Measurements from ENCODE around the gene SLC4A1AP. TPM values are rescaled to one million over a fixed set of nuclear protein-coding genes. Genes with fewer than 3 reads are reported as not detected.

The SLC4A1AP gene
- total and polyA plus RNA-seq, 2 of the 13 experiments (the other 11 are each of a cell fraction or from before 2014, with no cell fraction given) = 15.3 to 44.6 TPM

- TF ChIP-seq SOX13 (IDR thresholded peaks at IDR 0.05) (no peak), SOX13 (CRISPR knock-in tag; conservative IDR thresholded peaks at IDR 0.05 in 1 of 2, IDR thresholded peaks at IDR 0.05 in 1 of 2) (0 out of 4 replicates have a peak, but pooled peaks of 1 of the 2 experiments have one; percentile 27), ZNF232 (CRISPR knock-in tag; IDR thresholded peaks at IDR 0.05; ENCODE audit: borderline replicate concordance) (no peak; the same call in 1 of the 2 replicates), ZBED4 (CRISPR knock-in tag; IDR thresholded peaks at IDR 0.05; ENCODE audit: borderline replicate concordance) (0 out of 2 replicates have a peak, but pooled peaks have one; percentile 67), KDM3A (CRISPR knock-in tag; IDR thresholded peaks at IDR 0.05; ENCODE audit: low read depth) (no peak), STAG1 (CRISPR knock-in tag; IDR thresholded peaks at IDR 0.05) (peak; percentile 93), FOXK2 (IDR thresholded peaks at IDR 0.05) (peak; percentile 38; the same call in 1 of the 2 replicates), REXO4 (CRISPR knock-in tag; IDR thresholded peaks at IDR 0.05; ENCODE audit: borderline replicate concordance) (no peak), RFXANK (CRISPR knock-in tag; IDR thresholded peaks at IDR 0.05) (no peak), HOXA5 (CRISPR knock-in tag; IDR thresholded peaks at IDR 0.05) (peak; percentile 82), ZBTB7A (CRISPR knock-in tag; IDR thresholded peaks at IDR 0.05) (no peak), GABPA (IDR thresholded peaks at IDR 0.05; ENCODE audit: low read depth, low read length) (no peak), GABPA (CRISPR knock-in tag; IDR thresholded peaks at IDR 0.05; ENCODE audit: low read depth) (peak; percentile 17; the same call in 1 of the 2 replicates), SNRNP70 (IDR thresholded peaks at IDR 0.05; ENCODE audit: low read depth, low read length) (no peak), CTCF (CRISPR knock-in tag; IDR thresholded peaks at IDR 0.05) (peak; percentile 97), RFXAP (CRISPR knock-in tag; IDR thresholded peaks at IDR 0.05; ENCODE audit: borderline replicate concordance) (0 out of 2 replicates have a peak, but pooled peaks have one; percentile 37), GATAD2A (CRISPR knock-in tag; IDR thresholded peaks at IDR 0.05) (peak; percentile 59; the same call in 1 of the 2 replicates), CBX5 (CRISPR knock-in tag; IDR thresholded peaks at IDR 0.05; ENCODE audit: borderline replicate concordance) (no peak), ZNF260 (CRISPR knock-in tag; IDR thresholded peaks at IDR 0.05; ENCODE audit: borderline replicate concordance, low read depth) (no peak), ZBTB38 (CRISPR knock-in tag; IDR thresholded peaks at IDR 0.05) (no peak), RAD21 (CRISPR knock-in tag; IDR thresholded peaks at IDR 0.05) (peak; percentile 82), ZFYVE20 (CRISPR knock-in tag; IDR thresholded peaks at IDR 0.05; ENCODE audit: borderline replicate concordance, low read depth) (no peak), ZNF205 (CRISPR knock-in tag; IDR thresholded peaks at IDR 0.05) (0 out of 2 replicates have a peak, but pooled peaks have one; percentile 23), THAP11 (CRISPR knock-in tag; IDR thresholded peaks at IDR 0.05) (peak; percentile 72), GTF2F1 (IDR thresholded peaks at IDR 0.05; ENCODE audit: low read length) (no peak), GTF3A (CRISPR knock-in tag; conservative IDR thresholded peaks at IDR 0.05) (no peak), SATB2 (CRISPR knock-in tag; IDR thresholded peaks at IDR 0.05) (no peak), FOXK1 (CRISPR knock-in tag; IDR thresholded peaks at IDR 0.05; ENCODE audit: borderline replicate concordance, low read depth) (peak; percentile 65; the same call in 1 of the 2 replicates)
These were observed 19.8 kb downstream of the SLC4A1AP start (continued) for GRCh38 chr2:27683390-27684071.

All from HepG2 (cell line).